Stomach (tissue), 9 donors: ENCODE results near the gene DIAPH2. TPM values are rescaled to one million over a fixed set of nuclear protein-coding genes. Genes with fewer than 3 reads are reported as not detected.

ENCODE experiments used
- DNase-seq, 2 donors: peaks; one replicate each; pipeline versions ENCODE4 v3.0.0 to v3.0.0-alpha.2; 2013 to 2019
- H3K27ac ChIP-seq, 5 donors: fragments of 200-600 bp in 4 of 5; sonication (generic) in 4 of 5; one replicate each; pipeline ENCODE4 v1.5.1; 2013 to 2019; ENCODE audit warnings: mild to moderate bottlenecking in 1 of 5, moderate library complexity in 1 of 5
- H3K27me3 ChIP-seq, 3 donors: fragments of 200-600 bp; sonication (generic); one replicate each; pipeline ENCODE4 v1.5.1; 2017 to 2019; ENCODE audit warnings: mixed run types in 1 of 3
- H3K36me3 ChIP-seq, 4 donors: fragments of 200-600 bp; sonication (generic); 1 replicate in 3 of 4; 2 replicates in 1 of 4; pipeline ENCODE4 v1.5.1; 2016 to 2019
- H3K4me1 ChIP-seq, 4 donors: fragments of 200-600 bp; sonication (generic); one replicate each; pipeline ENCODE4 v1.5.1; 2016 to 2019
- H3K4me3 ChIP-seq, 4 donors: fragments of 200-600 bp; sonication (generic) in 3 of 4; one replicate each; pipeline ENCODE4 v1.5.1; 2016 to 2019; ENCODE audit warnings: mild to moderate bottlenecking in 1 of 4
- H3K9me3 ChIP-seq, 4 donors: fragments of 200-600 bp; sonication (generic); one replicate each; pipeline ENCODE4 v1.5.1; 2016 to 2019
- CTCF ChIP-seq, 7 experiments: fragments of 450-650 bp in 4 of 7; fragments of 200-600 bp in 3 of 7; sonication (generic) in 3 of 7; IDR thresholded peaks; one replicate each; pipeline ENCODE4 v1.5.1; 2016 to 2019; ENCODE audit warnings: antibody characterized with exemption in 7 of 7, control low read depth in 2 of 7, mild to moderate bottlenecking in 1 of 7
- EP300 ChIP-seq: sonication (generic); formaldehyde crosslinking; IDR thresholded peaks from one replicate; pipeline ENCODE4 v1.6.1; 2017; ENCODE audit warnings: antibody characterized with exemption
- POLR2A ChIP-seq, 4 donors: fragments of 450-650 bp; IDR thresholded peaks; one replicate each; pipeline ENCODE4 v1.6.1; 2016; ENCODE audit warnings: antibody characterized with exemption in 4 of 4, control low read depth in 2 of 4, mild to moderate bottlenecking in 1 of 4, moderate library complexity in 1 of 4
- POLR2AphosphoS5 ChIP-seq, 3 donors: sonication (generic); formaldehyde crosslinking; IDR thresholded peaks; one replicate each; pipeline ENCODE4 v1.6.1; 2016; ENCODE audit warnings: antibody characterized with exemption in 3 of 3
- WGBS, 5 donors: extraction: QIAGEN DNeasy Blood & Tissue Kit in 3 of 5; methylation state at CpG; one replicate each; pipeline versions ENCODE4 v1.1.5 to v1.1.7; 2013 to 2018; 5-methylcytosine and 5-hydroxymethylcytosine counted together
- intact Hi-C: fragments of 100-400 bp; cut with DNase I; formaldehyde crosslinking; loops from one replicate; pipeline ENCODE4 v1.15.1; 2023; ENCODE audit warnings: low total_unique reads
- polyA plus RNA-seq, 3 donors: library from polyadenylated mRNA; stranded (reverse); fragments of 200-250 nt; gene quantifications; one replicate each; pipeline ENCODE4 v1.2.3, GENCODE V29; 2013
- total RNA-seq, 5 donors: library from RNA; depleted of rRNA; stranded (reverse); fragments of >200 nt; gene quantifications; one replicate each; pipeline versions ENCODE4 v1.1.0 to v1.2.3, GENCODE V29; 2014 to 2016
- donor health status: healthy with polysubstance abuse.
- donor health status: Bipolar disorder and iron deficiency.
- donor health status: healthy.

DIAPH2 gene
- total and polyA plus RNA-seq, 8 donors, result 5.2 to 52.5 (median 27.3) TPM

DNA sequence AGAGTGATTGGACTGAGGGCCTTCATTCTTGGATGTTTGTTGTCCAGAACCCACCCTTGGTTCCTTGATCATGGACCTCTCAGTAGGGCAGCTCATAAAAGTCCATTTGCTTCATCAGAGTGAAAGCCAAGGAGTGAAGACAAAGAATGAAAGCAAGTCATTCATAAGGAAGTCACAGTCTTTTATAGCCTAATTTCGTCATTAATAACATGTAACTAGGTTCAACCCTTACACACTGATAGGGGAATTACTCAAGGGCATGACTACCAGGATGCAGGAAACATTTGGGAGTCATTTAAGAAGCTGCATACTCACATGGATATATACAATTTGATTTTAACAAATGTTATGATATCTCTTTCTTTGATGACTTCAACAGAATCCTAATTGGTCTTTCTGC is 294.3 kb downstream of the DIAPH2 start:
- no peak overlapping the region for H3K4me3 ChIP-seq
- H3K4me1 ChIP-seq, result no peaks in the 10 kb centered on the region
- no peaks in the 10 kb centered on the region for H3K36me3 ChIP-seq
- 39 to 76% (median 60%) methylated on average over 1 of the region's 1 CpG for WGBS, 5 donors
- H3K27ac ChIP-seq, result no peak overlapping the region
- H3K9me3 ChIP-seq, result no peaks in the 10 kb centered on the region
- intact Hi-C loops, result no loop called here
- H3K27me3 ChIP-seq, result no peaks in the 10 kb centered on the region
- no peak for TF ChIP-seq POLR2AphosphoS5 (IDR thresholded peaks at IDR 0.05)
- no peak for TF ChIP-seq CTCF (IDR thresholded peaks at IDR 0.05)
- no peak for TF ChIP-seq POLR2A (IDR thresholded peaks at IDR 0.05)
- no peak for TF ChIP-seq EP300
- no peak for DNase-seq

DNA sequence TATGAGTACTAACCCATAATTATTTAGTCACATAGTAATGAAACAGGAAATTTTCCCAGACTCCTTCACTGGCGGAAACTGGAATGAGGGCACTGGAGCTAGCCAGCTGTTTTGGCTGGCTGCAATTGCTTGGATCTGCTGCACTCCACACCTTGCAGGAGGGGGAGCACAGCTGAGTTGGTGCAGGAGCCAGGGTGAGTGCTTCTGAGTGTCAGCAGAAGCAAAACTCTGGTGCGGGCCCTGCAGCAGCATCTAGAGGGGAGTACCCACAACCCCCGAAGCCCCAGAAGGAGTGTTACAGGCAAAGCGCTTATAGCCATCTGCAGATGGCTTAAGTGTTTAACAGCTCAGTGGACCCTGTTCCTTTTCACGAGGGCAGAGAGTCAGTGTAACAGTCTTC is 295.1 kb downstream of the DIAPH2 start:
- intact Hi-C loops, result no loop called here
- Histone ChIP-seq H3K4me1 (no peaks in the 10 kb centered on the region), H3K27ac (no peak overlapping the region), H3K9me3 (no peaks in the 10 kb centered on the region), H3K27me3 (no peaks in the 10 kb centered on the region), H3K4me3 (no peak overlapping the region), H3K36me3 (no peaks in the 10 kb centered on the region)
- WGBS, 5 donors, result 61 to 83% (median 81%) methylated on average over 3 to 5 of the region's 5 CpGs
- no peak for DNase-seq
- TF ChIP-seq POLR2AphosphoS5 (IDR thresholded peaks at IDR 0.05), result no peak
- TF ChIP-seq POLR2A (IDR thresholded peaks at IDR 0.05), result no peak
- TF ChIP-seq EP300, result no peak
- no peak for TF ChIP-seq CTCF (IDR thresholded peaks at IDR 0.05)

DNA sequence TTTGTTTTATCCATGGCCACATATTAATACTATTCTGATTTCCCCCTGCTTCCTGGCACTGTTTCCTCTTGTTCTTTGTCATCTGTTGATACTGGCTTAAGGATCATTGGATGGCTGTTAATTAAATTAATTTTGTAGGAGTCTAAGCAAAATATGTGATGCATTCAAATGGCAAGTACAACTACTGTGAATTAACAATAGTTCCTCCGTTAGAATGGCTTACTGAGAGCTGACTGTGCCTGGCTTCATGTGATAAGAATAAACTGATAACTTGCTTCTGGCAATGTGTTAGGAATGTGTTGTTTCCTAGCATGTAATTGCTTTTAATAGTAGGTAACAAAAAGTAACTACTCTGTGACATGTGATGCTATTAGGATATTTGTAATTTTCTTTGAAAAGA is 297.5 kb downstream of the DIAPH2 start:
- Histone ChIP-seq H3K36me3 (no peaks in the 10 kb centered on the region), H3K27me3 (no peaks in the 10 kb centered on the region), H3K4me3 (no peak overlapping the region), H3K4me1 (no peaks in the 10 kb centered on the region), H3K27ac (no peak overlapping the region), H3K9me3 (no peaks in the 10 kb centered on the region)
- DNase-seq, result no peak
- no peak for TF ChIP-seq POLR2A (IDR thresholded peaks at IDR 0.05)
- TF ChIP-seq EP300, result no peak
- no peak for TF ChIP-seq POLR2AphosphoS5 (IDR thresholded peaks at IDR 0.05)
- TF ChIP-seq CTCF (IDR thresholded peaks at IDR 0.05), result no peak
- intact Hi-C loops, result no loop called here
- 23 to 57% (median 36%) methylated on average over 1 of the region's 1 CpG for WGBS, 5 donors

DNA sequence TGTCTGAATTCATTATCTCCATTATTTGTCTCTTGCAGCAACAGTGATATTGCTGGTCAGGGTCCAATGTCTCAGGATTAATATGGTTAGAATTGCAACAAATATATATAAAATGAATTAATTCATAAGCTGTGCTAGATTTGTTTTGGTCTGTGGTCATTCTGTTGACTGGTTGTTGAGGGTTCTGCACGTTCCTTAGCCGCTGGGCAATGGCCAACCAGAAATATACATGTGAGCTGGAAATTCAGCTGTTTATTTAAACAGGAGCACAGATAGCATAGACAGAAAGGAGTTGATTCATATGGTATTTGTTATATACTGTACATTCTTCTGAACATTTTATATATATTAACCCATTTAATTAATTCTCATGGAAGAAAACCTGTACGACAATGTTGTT is 299.9 kb downstream of the DIAPH2 start:
- no peak overlapping the region for H3K27ac ChIP-seq
- DNase-seq, result no peak
- H3K27me3 ChIP-seq, result no peaks in the 10 kb centered on the region
- H3K4me1 ChIP-seq, result no peaks in the 10 kb centered on the region
- no peak overlapping the region for H3K4me3 ChIP-seq
- TF ChIP-seq POLR2A (IDR thresholded peaks at IDR 0.05) (no peak), CTCF (IDR thresholded peaks at IDR 0.05) (no peak), EP300 (no peak), POLR2AphosphoS5 (IDR thresholded peaks at IDR 0.05) (no peak)
- 55 to 79% (median 60%) methylated on average over 3 of the region's 3 CpGs for WGBS, 5 donors
- intact Hi-C loops, result no loop called here
- no peaks in the 10 kb centered on the region for H3K36me3 ChIP-seq
- H3K9me3 ChIP-seq, result no peaks in the 10 kb centered on the region
